ENCODE measurements around the gene CHMP3. TPM values are rescaled to one million over a fixed set of nuclear protein-coding genes. Genes with fewer than 3 reads are reported as not detected.

CHMP3 gene
- total RNA-seq, 2 donors from 2014 or later, result 53.9 to 70.2 TPM

DNA sequence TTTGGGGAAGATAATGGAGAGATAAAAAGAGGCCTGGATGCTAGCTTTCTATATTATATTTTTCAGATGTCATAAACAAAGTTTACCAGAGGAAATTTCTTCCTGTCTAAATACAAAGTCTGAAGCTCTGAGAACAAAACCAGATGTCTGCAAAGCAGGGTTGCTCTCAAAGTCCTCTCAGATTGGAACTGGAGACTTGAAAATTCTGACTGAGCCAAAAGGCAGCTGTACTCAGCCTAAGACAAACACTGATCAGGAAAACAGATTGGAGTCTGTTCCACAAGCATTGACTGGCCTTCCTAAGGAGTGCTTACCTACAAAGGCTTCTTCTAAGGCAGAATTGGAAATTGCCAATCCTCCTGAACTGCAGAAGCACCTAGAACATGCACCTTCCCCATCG lies 96.9 kb downstream of the CHMP3 start:
- Mint-ChIP-seq H3K36me3 (ENCODE audit: low read depth) (peaks cover 25% of the 10 kb centered on the region), H3K27ac (peak overlapping the region; percentile 95), H3K27me3 (no peaks in the 10 kb centered on the region), H3K4me1 (peaks cover 40% of the 10 kb centered on the region), H3K4me3 (no peak overlapping the region)
- DNase-seq (no peak), ATAC-seq (no peak)
- H3K9me3 ChIP-seq (ENCODE audit: control insufficient read depth, low read length, poor library complexity, severe bottlenecking), result no peaks in the 10 kb centered on the region

DNA sequence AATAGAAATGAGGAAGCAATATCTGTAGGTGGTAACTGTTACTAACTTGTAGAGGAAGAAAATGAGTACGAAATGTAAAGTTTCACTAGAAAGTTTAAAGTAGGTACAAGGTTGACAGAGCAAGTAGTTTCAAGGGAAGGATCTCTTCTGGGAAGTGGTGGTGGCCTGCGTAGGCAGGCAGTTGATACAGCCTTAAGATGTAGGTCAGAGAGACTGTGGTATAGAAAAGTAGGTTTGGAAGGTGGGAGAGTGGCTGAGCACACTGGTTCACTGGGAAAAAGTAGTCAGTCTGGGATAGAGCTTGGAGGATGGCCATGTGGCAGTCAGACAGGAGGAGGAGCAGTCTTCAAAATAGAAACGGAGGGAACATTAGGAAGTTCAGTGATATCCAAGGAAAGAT lies 98.6 kb downstream of the CHMP3 start:
- DNase-seq, result no peak
- Mint-ChIP-seq H3K36me3 (ENCODE audit: low read depth) (peaks cover 29% of the 10 kb centered on the region), H3K4me3 (peak overlapping the region; percentile 46), H3K27me3 (no peaks in the 10 kb centered on the region), H3K4me1 (peaks cover 40% of the 10 kb centered on the region), H3K27ac (peak overlapping the region; percentile 75)
- ATAC-seq, result peak; percentile 39
- no peaks in the 10 kb centered on the region for H3K9me3 ChIP-seq (ENCODE audit: control insufficient read depth, low read length, poor library complexity, severe bottlenecking)

- H3K27me3 Mint-ChIP-seq, result no peaks in the 10 kb centered on the region
- no peak overlapping the region for H3K4me3 Mint-ChIP-seq
- ATAC-seq, result no peak
- H3K4me1 Mint-ChIP-seq, result peaks cover 33% of the 10 kb centered on the region
- peak overlapping the region; percentile 1 for H3K27ac Mint-ChIP-seq
- no peak for DNase-seq
- no peaks in the 10 kb centered on the region for H3K9me3 ChIP-seq (ENCODE audit: control insufficient read depth, low read length, poor library complexity, severe bottlenecking)
- peaks cover 31% of the 10 kb centered on the region for H3K36me3 Mint-ChIP-seq (ENCODE audit: low read depth)
Measured at GRCh38 chr2:86461042-86461743, 102.0 kb downstream of the CHMP3 start.

GRCh38 chr2:86455181-86455580 lies 108.1 kb downstream of the CHMP3 start:
- Mint-ChIP-seq H3K27ac (no peak overlapping the region), H3K4me3 (no peak overlapping the region), H3K4me1 (peaks cover 23% of the 10 kb centered on the region), H3K27me3 (no peaks in the 10 kb centered on the region), H3K36me3 (ENCODE audit: low read depth) (peaks cover 18% of the 10 kb centered on the region)
- no peak for ATAC-seq
- DNase-seq, result no peak
- H3K9me3 ChIP-seq (ENCODE audit: control insufficient read depth, low read length, poor library complexity, severe bottlenecking), result no peaks in the 10 kb centered on the region

DNA sequence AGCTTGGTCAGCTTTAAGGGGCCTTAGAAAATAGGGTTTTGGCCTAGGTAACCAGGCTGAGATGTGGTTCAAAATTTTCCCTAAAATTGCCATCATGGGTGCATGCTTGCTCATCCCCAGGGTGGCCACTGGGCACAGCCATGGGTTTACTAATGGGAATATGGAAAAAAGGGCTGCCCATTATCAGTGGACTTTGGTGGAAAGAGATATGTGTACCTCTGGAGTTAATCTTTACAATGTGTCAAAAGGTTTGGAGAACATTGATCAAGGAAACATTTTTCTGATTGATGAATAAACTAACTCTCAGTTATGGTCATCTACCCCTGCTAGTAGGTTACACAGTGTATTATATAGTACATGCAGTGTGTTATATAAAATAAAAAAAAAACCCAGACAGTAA lies 109.0 kb downstream of the CHMP3 start:
- Mint-ChIP-seq H3K4me3 (no peak overlapping the region), H3K27me3 (no peaks in the 10 kb centered on the region), H3K36me3 (ENCODE audit: low read depth) (peaks cover 17% of the 10 kb centered on the region), H3K4me1 (peaks cover 28% of the 10 kb centered on the region), H3K27ac (no peak overlapping the region)
- no peaks in the 10 kb centered on the region for H3K9me3 ChIP-seq (ENCODE audit: control insufficient read depth, low read length, poor library complexity, severe bottlenecking)
- ATAC-seq, result no peak
- no peak for DNase-seq

DNA sequence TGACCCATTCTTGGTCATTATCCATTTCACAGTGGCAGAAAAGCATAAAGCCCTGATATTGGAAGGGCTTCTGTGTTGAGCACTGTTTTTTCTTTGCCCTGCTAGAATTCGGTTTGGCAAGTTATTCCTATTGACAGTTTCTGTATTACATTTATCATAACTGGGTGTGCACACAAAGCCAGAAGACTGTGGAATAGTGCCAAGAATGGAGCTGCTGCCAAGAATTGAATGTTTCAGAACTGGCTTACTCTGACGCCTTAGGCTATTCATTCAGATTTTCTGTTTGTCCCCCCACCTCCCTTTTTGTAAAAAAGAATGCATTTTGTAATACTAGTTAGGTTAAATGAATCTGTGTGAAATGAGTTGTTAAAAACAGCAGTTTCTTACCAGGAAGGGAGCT lies 109.4 kb downstream of the CHMP3 start:
- H3K27ac Mint-ChIP-seq, result no peak overlapping the region
- no peak overlapping the region for H3K4me3 Mint-ChIP-seq
- no peak for ATAC-seq
- H3K27me3 Mint-ChIP-seq, result no peaks in the 10 kb centered on the region
- no peak for DNase-seq
- peaks cover 27% of the 10 kb centered on the region for H3K4me1 Mint-ChIP-seq
- peaks cover 16% of the 10 kb centered on the region for H3K36me3 Mint-ChIP-seq (ENCODE audit: low read depth)
- H3K9me3 ChIP-seq (ENCODE audit: control insufficient read depth, low read length, poor library complexity, severe bottlenecking), result no peaks in the 10 kb centered on the region

Other genes with a start within 250 kb of the CHMP3 start
- 1 to 10 TPM in 1 of 2 donors, not detected in 1; 2.2 TPM for gene REEP1, start 225.8 kb downstream of the CHMP3 start, total RNA-seq
- gene KDM3A, start 122.1 kb downstream of the CHMP3 start, total RNA-seq, result 100 to 1,000 TPM; 156 to 161 TPM
- gene RNF103, start 60.4 kb upstream of the CHMP3 start, total RNA-seq, result 10 to 100 TPM; 57.2 to 58.7 TPM
- 10 to 100 TPM; 28.4 to 42.3 TPM for gene RMND5A, start 156.8 kb upstream of the CHMP3 start, total RNA-seq
- under 1 TPM in 1 of 2 donors, not detected in 1; 0.70 TPM for gene CD8A, start 227.5 kb upstream of the CHMP3 start, total RNA-seq

All from T-helper 17 cell (primary cell).